COLO668 (cell line): Measurements from ENCODE around the gene NCCRP1.

Source experiments
- DNase-seq: peaks from one replicate; lab custom pipeline; 2025; ENCODE audit not compliant: unreplicated experiment; lab: John Stamatoyannopoulos, UW

The NCCRP1 gene

DNA sequence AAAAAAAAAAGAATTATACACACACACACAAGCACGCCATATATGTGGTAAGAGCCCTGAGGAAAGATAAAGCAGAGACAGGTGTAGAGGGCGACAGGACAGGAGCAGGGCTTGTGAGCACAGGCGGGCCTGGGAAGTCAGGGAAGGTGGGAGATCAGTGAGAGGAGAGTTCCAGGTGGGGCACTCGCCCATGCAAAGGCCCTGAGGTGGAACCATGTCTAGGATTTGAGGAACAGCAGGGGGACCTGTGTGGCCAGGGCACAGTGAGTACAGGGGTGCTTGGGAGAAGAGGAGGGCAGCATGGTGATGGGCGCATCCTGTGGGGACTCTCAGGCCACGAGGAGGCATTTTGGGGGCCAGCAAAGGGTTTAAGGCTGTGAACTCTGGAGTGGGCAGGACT lies 32.5 kb upstream of the NCCRP1 start:
- DNase-seq, result no peak

DNA sequence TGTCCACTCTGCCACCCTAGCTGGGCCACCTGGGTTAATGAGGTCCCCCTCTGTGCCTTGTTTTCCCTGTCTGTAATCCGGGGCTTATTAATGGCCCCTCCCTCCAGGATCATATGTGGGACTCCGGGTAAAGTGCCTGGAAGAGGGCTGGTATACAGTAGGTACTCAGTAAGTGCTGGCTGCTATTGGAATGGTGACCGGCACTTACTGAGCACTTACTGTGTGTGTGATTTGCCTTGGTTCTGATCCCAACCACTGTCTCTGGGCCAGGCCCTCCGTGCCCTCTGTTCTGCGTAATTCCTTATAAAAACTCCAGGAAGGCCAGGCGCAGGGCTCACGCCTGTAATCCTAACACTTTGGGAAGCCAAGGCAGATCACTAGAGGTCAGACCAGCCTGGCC lies 30.9 kb upstream of the NCCRP1 start:
- DNase-seq, result no peak

DNA sequence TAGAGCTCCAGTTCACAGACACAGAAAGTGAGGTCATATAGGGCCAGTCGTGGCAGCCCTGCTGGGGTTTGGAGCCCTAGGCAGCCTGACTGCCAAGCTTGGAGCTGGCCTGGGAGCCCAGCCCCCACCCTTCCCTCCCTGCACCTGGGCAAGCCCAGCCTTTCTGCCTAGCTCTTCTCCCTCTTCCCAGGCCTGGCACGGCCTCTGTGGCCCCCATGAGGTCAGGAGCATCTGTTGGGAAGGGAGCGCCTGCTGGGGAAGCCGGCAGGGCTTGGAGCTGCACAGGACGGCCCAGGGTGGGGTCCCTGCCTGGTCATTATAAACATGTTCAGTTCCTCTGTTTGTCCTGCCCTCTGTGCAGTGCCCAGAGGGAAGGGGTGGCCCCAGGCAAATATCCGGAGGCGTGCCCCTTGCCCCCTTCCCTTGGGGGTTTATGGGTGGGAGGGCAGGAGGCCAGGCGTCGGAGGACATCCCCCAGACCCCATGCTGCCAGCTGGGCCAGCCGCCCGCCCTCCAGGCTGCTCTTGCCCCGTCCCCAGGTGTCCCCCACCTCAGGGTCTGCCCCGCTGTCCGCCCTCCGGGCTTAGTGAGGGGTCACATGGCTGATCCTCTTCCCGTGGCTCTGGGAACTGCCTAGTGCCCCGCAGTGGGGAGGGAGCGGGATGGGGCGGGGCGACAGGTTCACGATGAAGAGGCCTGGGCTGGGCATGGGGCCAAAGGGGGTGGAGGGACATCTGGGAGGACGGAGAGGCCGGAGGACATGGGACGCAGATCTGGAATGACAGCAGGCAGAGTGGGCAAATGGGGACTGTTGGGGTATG lies 30.0 kb upstream of the NCCRP1 start:
- peak; percentile 93 for DNase-seq

GRCh38 chr19:39167461-39168257 lies 29.1 kb upstream of the NCCRP1 start:
- peak; percentile 85 for DNase-seq

DNA sequence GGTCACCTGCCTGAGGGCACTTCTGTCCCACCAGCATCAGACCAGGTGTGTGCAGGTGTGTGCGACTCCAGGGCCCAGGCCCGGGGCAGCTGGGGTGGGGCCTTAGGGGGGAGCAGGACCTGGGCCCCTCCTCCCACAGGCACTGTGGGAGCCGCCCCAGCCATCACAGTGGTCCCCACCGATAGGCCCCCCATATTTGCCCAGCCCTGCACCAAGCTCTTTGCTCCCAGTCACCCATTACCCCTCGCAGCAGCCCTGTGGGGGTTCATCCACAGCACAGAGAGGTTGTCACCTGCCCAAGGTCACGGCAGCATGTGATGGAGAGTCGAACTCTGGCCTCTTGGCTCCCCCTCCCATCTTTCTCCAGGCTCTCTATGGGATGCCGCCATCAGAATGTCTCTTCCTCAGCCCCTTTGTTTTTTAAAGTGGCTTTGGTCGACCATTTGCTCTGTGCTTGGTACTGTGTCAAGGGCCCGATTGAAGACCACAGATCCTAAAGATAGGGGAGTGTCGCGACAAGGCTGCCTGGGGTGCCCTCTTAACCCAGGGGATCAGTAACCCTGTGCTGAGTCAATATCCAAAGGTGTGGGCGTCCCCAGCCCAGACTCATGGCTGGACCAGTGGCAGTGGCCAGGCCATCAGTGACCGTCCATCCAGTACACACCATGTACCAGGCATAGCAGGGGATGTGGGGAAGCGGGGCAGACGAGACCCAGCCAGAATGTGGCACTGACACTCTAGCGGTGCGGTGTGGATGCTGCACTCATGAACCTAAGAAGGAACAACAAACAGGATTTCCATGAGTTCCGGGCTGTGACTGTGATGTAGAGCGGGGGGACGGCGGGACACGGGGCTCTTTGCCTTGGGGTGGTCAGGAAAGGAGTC lies 28.3 kb upstream of the NCCRP1 start:
- no peak for DNase-seq

- no peak for DNase-seq
These were observed 27.5 kb upstream of the NCCRP1 start for GRCh38 chr19:39169143-39169810.

DNA sequence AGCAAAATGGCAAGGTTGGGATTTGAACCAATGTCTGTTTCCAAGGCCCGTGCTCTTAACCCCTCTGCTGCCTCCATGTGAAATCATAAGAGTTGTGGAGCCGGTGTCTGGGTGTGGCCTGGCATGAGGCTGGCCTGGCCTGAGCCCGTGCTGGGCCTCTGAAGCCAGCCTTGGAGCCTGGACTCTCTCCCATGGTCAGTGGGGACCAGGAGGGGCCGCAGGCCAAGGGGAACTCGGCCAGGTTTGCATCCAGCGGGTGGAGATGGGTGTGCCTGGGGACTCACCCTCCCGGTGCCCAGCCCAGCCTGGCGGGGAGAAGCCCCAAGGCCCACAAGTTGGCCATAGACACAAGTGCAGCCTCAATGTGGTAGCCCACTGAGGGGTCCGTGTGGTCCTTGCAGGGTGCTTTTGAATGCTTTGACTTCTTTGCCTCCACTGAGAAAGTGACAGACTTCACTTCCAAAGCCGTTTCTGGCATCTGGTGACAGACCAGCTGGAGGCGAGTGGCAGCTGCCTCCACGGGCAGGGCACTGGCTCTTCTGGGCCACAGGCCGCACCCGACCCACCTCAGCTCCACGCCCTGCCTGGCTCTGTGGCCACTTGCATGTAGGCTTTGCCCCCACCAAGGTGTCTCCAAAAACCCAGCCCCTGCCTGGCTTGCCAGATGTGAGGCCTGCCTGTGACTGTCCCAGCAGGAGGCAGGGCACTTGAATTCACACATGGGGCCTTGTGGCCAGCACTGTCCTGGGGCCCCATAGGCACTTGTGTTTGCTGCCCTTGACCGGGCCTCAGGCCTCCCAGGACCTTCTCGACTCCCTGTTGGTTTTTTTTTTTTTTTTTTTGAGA lies 26.2 kb upstream of the NCCRP1 start:
- no peak for DNase-seq

DNA sequence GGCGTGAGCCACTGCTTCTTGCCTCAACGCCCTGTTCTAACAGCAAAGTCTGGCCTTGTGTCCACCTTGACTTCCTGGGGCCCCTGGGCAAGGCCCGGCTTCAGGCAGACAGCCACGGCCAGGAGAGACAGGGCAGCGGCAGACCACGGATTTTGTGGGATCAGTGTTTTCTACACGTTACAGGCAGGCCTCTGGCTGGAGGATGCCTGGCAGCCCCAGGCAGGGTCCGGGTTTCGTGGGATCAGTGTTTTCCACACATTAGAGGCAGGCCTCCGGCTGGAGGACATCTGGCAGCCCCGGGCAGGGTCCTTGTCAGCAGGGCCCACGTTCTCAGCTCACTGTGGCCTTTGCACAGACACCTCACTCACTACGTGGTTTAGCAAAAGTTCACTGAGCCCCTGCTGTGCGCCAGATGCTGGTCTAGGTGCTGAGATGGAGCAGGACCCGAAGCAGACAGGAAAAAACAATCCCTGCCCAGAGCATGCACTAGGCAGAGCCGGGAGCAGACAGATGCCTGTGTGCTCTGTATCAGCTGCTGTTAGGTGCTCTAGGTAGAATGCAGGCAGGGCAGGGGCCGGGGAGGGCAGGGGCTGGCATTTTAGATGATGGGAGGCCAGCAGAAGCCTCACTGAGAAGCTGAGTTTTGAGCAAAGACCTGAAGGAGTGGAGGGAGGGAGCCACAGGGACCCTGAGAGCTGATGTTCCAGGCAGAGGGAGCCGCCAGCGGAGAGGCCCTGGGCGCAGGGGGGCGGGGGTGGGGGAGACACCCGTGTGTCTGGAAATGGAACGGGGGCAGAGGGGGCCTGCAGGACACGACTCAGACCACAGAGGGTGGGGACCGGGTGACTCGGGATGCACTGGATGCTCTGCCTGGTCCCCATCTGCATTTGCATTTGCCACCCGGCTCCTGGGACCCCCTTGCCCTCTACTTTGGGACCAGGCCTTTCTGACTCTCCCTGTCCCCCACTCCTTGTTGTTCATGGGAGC lies 25.0 kb upstream of the NCCRP1 start:
- no peak for DNase-seq

- DNase-seq, result no peak
These were observed 23.9 kb upstream of the NCCRP1 start for GRCh38 chr19:39172700-39173501.

DNA sequence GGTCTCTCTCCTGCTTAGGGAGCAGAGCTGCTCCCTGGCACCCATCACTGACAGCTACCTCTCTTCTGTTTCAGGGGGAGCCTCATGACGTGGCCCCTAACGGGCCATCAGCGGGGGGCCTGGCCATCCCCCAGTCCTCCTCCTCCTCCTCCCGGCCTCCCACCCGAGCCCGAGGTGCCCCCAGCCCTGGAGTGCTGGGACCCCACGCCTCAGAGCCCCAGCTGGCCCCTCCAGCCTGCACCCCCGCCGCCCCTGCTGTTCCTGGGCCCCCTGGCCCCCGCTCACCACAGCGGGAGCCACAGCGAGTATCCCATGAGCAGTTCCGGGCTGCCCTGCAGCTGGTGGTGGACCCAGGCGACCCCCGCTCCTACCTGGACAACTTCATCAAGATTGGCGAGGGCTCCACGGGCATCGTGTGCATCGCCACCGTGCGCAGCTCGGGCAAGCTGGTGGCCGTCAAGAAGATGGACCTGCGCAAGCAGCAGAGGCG lies 23.2 kb upstream of the NCCRP1 start:
- no peak for DNase-seq

GRCh38 chr19:39174142-39174541 lies 22.6 kb upstream of the NCCRP1 start:
- DNase-seq, result no peak

DNA sequence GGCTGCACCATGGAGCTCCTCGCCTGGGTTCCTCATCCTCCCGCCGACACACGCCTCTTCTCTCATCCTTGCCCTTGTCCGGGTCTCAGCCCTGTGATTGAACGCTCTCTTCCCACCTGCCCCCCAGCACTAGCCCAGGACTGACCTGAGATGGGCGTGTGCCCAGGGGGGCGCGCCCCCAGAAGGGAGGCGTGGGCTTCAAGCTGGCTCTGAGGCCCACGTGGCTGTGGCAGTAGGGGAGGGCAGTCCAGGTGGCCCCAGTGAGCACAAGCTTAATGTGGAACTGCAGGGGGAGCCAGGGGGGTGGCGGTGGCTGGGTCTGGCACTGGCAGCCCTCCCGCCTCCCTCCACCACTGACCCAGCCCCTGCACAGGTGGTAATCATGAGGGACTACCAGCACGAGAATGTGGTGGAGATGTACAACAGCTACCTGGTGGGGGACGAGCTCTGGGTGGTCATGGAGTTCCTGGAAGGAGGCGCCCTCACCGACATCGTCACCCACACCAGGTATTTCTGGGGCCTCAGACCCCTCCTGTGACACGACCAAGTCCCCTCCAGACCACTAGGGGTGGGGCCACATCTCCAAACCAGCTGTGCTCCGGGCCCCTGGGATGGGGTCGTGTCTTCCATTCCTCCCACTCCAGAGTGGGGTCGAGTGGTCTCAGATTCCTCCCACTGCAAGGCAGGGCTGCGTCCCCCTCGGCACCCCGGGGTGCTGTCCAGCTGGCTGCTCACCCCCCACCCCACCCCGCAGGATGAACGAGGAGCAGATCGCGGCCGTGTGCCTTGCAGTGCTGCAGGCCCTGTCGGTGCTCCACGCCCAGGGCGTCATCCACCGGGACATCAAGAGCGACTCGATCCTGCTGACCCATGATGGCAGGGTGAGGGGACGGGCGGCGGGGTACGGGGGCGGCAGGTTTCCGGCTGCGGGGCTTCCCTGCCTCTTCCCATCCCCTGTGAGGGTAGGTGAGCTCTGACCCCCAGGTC lies 21.9 kb upstream of the NCCRP1 start:
- no peak for DNase-seq

DNA sequence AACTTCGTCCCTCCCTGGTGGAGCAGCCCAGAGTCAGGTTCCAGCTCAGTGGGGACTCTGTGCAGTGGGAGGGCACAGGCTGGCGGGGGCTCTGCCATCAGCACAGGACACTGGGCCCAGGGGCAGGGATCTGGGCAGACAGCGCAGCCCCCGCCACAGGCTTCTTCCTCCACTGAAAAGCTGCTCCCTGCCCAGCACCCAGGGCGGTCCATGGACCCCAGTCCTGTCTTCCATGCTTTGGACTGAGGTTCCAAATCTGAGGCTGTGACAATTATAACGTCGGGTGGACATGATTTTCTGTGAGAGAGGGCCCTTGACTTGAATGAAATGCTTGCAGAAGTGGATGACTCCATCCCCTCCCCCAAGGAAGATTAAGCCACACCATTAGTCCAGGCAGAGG lies 21.2 kb upstream of the NCCRP1 start:
- DNase-seq, result no peak

DNA sequence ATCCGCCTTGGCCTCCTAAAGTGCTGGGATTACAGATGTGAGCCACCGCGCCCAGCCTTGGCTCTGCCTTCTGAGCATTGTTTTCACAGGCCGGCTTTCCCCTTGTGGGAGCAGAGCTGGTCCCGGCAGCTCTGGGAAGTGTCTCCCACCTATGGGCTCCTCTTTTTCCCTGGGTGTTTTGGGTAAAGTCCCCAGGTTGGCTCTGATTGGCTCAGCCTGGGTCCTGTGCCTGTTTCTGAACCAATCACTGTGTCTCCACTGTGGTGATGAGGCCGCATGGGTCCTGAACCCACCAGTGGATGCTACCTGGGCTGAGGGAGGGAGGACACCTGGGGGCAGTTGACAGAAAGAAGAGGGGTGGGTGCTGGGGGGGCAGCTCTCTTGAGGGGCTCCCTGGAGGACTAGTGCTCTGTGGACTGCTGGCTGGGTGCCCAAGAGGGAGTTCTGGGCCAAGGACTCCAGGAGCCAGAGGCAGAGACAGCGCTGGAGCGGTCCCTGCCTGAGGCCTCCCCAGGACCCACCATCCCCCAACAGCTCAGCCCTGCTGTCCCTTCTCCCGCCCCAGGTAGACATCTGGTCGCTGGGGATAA lies 19.6 kb upstream of the NCCRP1 start:
- no peak for DNase-seq

DNA sequence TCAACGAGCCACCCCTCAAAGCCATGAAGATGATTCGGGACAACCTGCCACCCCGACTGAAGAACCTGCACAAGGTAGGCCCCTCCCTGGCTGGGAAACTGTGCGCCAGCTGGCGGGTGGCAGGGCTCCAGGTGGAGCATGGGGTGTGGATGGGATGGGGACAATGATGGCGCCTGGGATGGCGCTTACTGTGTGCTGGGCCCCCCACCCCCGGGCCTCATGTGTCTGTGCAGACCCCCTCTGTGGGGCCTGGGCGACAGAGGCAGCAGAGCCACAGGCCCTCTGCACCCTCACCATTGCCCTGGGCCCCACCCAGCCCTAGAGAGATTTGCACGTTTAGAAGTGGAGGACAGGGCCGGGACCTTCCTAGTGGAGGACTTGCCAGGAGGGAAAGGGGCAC lies 19.0 kb upstream of the NCCRP1 start:
- no peak for DNase-seq

GRCh38 chr19:39178296-39179006 lies 18.3 kb upstream of the NCCRP1 start:
- DNase-seq, result no peak
